CD4-positive, alpha-beta T cell treated with Interleukin-10 for 1 hour (primary cell): ENCODE results near the gene STING1.
"Not testable (repeated sequence)": the region's sequence is repeated elsewhere in the genome, so short reads cannot be mapped to it uniquely, and the experiment has no call there.

ENCODE experiments used
- DNase-seq: peaks from one replicate; pipeline ENCODE4 v3.0.0-alpha.2; 2020

Gene STING1

DNA sequence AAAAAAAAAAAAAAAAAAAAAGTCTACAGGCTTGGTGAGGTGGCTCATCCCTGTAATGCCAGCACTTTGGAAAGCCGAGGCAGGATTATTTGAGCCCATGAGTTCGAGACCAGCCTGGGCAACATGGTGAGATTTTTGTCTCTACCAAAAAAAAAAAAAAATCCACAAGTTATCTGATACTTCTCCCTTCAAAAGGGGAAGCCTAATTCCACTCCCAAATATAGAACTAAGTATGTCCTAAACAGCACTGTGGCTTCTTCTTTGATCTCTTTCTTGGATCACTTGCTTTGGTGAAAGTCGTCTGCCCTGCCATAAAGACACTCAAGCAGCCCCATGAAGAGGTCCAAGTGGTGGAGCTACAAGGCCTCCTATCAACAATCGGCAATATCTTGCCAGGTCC is 18.8 kb upstream of the STING1 start:
- DNase-seq = no peak

DNA sequence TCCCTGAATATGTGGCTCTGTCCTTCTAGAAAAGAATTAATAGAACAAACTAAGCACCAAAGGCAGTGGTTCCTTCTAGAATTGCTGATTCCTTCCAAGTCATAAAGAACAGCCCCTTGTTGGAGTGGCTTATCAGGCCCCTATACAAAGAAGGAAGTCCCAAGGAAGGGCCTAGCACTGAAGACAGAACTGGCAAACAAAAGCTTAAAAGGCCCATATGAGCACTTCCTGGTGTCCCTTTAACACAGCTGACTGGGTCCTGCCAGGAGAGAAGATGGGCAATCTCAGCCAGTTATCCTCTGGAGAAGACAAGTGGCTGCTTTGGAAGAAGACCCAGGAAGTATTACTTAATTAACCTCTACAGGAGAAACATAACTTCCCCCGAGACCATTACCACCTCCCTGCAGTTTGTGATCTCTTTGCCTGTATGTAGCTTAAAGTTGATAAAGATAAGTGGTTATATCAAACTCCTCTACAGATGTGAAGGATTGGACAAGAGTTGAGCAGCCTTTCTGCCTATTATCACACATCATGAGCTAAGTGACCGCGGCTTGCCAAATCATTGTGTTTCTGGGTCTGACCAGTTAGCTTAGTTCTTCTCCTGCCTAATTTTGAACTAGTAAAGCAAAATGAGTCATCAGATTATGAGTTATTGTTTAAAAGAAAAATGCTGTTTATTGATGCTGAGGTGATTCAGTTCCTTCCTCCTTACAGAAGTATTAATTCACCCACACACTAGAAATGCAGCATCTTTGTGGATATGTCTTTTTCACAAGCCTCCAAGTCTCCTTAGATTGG is 13.3 kb upstream of the STING1 start:
- no peak for DNase-seq

DNA sequence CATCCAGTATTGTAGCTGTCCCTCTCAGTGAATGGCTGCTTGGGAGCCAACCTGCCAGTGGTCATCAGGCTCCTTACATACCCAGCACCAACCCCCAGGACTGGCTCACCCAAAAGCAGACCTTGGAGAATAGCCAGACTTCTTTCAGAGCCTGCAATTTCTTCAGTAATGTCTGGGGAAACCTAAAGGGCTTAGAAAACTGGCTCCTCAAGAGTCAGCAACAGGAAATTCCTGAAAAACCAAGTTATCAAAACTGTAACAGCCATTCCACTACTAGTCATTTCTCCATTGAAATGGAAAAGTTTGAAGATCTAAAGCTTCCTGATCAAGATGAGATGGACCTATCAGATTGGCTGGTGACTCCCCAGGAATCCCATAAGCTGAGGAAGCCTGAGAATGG is 12.3 kb upstream of the STING1 start:
- no peak for DNase-seq

DNA sequence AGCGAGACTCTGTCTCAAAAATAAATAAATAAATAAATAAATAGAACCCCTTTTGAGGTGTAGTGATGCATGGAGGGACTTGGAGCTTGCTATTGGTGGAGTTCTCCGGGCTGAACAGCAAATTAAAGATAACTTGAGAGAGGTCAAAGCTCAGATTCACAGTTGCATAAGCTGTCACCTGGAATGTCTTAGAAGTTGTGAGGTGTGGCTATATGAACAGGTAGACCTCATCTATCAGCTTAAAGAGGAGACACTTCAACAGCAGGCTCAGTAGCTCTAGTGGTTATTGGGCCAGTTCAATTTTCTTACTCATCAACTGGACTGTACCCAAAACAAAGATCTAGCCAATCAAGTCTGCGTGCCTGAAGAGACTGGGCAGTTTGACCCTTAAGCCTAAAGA is 11.7 kb upstream of the STING1 start:
- DNase-seq = no peak

DNA sequence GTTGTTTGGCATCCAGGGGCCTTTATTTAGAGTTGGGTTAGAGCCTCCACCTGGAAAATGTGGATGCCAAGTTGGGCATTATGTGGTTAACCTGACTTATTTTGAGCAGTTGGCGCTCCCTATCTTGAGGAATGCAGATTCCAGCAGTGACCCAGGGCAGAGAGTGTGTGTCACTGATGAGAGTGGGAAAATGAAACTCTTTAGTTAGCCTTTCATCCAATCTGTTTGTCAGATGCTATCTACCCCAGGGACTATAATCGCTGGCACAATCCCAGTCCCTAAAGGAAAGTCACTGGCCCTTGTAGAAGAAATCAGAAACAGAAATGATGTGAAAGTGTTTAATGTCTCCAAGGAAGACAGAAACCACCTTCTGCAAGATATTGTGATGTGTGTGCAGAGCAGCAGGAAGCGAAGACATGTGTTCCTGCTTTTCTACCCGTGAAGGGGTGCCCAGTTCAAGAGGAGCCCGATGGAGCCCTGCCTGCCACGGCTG is 10.2 kb upstream of the STING1 start:
- DNase-seq = no peak

DNA sequence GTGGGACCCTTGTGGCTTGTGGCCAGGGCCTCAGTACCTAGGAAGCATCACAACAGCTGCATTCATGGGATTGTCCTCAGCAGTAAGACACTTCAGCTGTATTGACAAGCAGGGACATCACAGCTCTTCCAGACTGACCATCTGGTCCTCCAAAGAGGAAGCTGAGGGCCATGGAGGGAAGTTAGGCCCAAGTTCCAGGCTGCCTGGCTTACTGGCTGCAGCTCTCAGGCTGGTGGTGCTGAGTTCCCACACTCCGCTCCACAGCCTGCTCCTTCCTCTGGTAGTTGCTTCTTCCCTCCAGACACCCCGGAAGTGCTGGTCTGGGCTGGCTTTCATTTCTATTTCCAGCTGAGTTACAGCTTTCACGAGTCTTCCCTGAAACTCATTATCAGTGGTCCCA is 5.7 kb upstream of the STING1 start:
- DNase-seq = no peak

DNA sequence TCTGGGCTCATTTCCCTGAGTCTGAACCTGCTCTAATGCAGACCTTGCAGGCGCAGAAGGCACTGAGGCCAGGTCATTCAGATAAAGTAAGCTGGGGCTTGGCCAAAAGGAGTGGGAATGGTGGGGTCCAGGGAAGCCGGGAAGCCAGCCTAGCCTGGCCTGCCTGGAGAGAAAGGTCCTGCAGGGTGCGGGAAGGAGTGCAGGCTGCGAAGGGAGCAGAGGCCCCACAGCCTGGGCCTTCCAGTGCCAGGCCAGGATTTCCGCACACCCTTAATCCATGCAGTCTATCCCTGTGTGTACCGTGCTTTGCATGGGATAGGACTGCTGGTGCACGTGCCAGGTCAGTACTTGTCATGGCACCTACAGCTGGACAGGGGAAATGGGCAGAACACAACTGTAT is 3.6 kb upstream of the STING1 start:
- no peak for DNase-seq

DNA sequence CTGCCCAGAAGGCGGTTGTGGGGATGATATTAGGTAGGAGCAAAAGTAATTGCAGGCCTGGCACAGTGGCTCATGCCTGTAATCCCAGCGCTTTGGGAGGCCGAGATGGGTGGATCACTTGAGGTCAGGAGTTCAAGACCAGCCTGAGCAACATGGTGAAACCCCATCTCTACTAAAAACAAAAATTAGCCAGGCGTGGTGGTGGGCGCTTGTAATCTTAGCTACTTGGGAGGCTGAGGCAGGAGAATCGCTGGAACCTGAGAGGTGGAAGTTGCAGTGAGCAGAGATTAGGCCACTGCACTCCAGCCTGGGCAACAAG is 291 bp upstream of the STING1 start:
- not testable (repeated sequence) for DNase-seq

DNA sequence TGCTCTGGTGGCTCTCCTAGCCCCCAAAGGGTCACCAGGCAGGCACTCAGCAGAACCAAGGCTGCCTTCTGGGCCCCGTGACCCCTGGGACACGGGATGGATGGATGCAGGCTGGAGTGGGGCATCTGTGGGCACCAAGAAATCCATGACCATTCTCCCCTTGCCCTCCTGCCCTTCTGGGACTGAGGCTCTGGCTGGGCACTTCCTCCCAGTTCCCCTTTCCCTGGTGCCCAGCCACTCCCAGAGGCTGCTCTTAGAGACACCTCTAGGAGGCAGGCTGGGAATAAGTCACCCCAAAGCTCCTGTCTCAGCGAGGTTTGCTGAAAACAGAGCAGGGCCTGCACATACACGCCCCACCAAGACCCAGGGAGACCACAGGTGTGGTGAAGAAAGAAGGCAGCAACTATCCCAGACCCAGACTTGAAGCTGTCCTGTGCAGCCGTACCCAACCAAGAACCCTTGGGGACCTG is 943 bp downstream of the STING1 start:
- no peak for DNase-seq

DNA sequence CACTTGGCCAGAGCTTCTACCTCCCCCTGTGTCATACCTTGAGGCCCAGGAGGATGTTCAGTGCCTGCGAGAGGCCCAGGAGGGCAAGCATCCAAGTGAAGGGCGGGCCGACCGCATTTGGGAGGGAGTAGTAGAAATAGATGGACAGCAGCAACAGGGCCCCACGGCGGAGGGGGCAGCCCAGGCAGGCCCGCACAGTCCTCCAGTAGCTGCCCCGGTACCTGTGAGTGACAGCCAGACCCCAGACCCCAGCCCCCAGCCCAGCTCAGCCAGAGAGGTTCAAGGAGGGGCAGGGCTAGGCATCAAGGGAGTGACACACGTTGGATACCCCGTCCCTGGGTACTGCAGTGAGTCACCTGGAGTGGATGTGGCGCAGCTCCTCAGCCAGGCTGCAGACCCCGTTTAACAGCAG is 1.4 kb downstream of the STING1 start:
- peak; percentile 34 for DNase-seq

DNA sequence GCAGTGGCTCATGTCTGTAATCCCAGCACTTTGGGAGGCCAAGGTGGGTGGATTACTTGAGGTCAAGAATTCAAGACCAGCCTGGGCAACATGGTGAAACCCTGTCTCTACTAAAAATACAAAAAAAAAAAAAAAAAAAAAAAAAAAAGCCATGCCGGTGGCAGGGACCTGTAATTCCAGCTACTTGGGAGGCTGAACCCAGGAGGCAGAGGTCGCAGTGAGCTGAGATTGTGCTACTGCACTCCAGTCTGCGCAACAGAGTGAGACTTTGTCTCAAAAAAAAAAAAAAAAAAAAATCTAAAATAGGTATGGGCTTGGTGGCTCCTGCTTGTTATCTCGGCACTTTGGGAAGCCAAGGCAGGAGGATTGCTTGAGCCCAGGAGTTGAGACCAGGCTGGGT is 2.8 kb downstream of the STING1 start:
- not testable (repeated sequence) for DNase-seq

DNA sequence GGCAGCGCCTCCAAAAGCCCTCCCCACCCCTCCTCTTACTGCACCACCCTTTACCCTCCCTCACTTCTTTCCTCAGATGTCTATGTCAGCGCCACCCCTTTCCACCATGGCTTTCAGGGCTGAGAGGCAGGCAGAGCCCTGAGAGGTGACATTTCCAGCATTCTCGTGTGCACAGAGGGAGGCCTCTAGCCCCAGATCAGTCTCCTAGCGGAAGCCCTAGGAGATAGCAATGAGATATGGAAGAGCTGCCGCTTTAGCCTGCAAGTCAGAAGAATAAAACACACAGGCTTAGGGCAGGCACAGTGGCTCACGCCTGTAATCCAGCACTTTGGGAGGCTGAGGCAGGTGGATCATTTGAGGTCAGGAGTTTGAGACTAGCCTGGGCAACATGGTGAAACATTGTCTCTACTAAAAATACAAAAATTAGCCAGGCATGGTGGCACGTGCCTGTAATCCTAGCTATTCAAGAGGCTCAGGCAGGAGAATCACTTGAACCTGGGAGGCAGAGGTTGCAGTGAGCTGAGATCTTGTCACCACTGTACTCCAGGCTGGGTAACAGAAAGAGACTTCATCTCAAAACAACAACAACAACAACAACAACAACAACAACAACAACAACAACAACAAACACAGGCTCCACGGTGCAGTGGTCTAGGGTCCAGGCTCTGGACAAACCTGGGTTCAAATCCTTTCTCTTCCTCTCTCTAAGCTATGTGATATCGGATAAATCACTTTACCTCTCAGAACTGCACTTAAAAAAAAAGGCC is 3.7 kb downstream of the STING1 start:
- not testable (repeated sequence) for DNase-seq

DNA sequence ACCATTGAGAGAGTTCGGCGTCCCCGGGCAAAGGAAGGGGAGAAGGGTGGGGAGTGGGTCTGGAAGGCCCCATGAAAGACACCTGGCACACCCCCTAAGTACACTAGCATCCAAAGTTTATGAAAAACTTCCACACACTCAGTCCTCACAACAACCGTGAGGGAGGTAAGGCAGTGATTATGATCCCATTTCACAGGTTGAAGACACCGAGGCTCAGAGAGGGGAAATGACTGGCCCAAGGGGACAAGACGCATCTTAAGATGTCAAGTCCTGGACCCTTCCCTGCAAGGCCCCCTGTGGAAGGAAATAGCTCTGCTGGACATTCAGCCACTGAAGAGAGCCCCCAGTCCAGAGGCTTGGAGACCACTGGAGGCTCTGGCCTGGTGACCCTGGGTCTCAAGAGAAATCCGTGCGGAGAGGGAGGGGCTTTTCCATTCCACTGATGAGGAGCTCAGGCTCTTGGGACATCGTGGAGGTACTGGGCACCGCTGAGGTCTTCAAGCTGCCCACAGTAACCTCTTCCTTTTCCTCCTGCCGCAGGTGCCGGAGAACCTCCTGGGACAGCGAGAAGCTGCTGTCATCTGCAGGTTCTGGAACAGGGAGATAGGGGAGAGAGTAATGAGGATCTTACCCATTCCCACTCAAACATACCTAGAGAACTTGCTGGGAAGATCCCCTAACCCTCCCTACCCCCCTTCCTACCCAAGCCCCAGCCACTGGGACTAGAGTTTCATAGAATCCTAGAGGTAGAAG is 6.5 kb downstream of the STING1 start:
- DNase-seq = no peak

DNA sequence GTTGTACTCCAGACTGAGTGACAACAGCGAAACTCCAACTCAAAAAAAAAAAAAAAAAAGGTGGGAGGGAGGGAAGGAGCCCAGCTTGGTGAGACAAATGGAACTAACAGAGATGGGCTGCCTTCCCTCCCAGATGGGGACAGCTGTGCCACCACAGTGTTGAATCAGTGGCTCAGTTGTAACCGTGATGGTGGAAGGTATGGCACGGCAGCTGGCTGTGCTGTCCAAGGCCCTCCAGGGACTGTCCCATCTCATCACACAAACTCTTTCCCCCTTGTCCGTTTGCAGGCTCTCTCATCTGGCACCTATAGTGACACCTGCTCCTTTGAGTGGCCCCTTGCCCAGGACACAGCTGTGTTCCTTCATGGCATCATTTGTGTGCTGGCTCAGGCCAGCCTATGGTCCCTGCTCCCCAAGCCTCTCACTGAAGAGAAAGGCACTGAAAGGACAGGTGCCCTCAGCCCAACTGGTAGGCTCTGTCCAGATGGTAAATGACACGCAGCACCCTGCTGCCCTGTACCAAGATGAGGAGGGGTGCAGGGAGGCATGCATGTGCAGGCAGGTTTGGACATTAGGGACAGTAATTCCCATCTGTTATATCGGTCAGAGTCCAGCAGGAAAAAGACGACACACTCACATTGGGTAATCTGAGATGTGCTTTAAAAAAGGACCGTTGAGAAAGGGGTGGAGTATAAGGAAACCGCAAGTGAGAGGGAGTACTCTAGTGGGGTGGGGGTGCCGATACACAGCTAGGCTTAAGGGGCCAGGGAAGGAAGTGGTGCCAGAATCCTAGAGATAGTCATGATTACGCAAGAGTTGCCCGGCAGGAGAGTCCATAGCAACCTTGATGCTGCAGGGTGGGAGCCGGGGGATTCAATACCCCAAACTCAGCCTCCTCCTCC is 7.4 kb downstream of the STING1 start:
- DNase-seq = peak; percentile 52

DNA sequence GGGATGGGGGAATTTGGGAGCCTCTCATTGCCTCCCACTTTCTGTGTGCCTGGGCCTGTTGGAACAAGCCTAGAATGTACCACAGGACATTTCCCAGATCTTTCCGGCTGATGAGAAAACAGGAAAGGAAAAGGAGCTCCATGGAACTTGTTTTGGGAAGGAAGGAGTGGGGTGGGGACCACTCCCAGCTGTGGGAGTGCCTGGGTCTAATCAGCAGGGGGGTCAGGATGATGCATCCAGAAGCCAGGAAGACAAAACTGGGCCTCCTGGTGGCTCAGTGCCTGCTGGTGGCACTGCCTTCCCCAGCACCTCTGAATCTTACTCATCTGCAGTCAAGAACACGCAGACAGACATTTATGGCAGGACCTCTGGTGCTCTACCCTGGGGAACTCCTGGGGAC is 9.0 kb downstream of the STING1 start:
- DNase-seq = no peak

DNA sequence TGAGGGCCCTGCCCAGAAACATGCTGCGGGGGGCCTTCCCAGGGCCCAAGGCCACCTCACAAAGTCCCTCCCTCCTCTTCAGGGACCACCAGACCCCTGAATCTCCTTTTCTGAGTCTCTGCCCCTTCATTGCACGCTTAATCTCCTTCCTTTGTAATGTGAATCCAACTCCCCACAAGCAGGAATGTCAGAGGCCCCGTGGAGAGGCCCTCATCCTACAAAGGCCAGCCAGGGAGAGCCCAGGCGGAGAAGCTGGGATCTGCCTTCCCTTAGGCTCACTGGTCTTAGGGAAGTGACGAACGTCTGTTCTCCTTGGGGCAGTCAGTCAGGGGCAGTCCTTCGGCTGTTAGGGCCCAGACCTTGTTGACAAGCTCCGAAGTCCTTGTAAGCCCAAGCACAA is 9.5 kb downstream of the STING1 start:
- DNase-seq = no peak

DNA sequence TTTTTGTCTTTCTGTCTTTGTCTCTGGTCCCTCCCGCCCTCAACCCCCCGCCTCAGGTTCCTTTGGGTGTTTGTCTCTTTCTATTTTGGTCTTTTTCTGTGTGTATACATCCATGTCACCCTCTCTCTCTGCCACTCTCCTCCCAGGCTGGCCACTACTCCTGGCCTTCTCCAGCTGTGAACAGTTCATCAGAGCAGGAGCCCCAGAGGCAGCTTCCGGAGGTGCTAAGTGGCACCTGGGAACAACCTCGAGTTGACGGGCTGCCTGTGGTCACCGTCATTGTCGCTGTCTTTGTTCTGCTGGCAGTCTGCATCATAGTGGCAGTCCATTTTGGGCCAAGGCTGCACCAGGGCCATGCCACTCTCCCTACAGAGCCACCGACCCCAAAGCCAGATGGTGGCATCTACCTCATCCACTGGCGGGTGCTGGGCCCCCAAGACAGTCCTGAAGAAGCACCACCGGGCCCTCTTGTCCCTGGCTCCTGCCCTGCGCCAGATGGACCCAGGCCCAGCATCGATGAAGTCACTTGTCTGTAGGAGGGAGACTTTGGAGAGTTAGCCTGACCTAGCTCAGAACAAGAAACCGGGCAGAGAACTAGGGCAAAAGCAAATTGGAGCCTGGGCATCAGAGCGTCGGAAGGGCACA is 10.1 kb downstream of the STING1 start:
- DNase-seq = no peak

DNA sequence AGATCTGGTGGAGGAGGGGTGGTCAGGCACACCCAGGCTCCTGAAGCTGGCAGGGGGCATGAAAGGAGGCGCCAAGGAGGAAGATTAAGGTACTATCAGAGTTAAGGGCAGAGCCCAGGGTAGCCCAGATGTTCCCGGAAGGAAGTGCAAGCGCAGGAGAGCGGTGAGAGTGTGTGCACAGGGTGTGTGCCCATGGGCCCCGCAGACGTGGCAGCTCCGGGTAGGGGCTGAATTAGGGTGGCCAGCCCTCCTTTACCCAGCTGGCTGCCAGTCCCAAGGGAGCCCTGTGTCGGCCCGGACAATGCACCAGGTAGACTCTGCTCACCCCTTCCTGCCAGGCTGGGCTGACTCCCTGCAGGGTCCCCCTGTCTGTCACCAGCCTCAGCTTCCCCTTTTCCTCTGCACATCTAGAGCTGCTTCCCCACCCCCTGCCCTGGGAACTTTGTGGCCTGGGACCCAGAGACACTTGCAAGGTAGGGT is 11.7 kb downstream of the STING1 start, which contains the start of gene SMIM33:
Gene SMIM33 (plus strand): TSS at position 184 of the 480 bp plus-strand sequence. CDS start 118 bp downstream, at position 302.
- peak; percentile 55 for DNase-seq

DNA sequence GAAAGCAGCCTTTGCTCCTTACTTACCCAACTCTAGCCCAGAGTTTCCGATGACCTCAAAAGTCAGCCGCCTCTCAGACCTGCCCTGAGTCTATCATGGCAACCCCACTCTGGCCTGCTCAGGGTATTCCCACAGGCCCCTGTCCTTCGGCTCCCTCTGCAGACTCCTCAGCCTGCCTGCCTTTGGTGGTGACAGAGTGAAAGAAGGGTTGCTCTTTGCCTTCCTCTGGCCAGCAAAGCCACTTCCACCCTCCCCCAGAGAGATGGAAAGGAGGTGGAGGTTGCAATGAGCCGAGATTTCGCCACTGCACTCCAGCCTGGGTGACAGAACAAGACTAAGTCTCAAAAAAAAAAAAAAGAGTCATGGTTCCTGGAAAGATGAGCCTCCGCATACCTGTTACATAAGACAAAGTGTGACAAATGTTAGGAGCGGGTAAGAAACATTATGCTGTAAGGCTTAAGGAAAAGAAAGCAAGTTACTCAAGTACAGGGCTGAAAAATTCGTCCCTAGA is 14.1 kb downstream of the STING1 start:
- no peak for DNase-seq

DNA sequence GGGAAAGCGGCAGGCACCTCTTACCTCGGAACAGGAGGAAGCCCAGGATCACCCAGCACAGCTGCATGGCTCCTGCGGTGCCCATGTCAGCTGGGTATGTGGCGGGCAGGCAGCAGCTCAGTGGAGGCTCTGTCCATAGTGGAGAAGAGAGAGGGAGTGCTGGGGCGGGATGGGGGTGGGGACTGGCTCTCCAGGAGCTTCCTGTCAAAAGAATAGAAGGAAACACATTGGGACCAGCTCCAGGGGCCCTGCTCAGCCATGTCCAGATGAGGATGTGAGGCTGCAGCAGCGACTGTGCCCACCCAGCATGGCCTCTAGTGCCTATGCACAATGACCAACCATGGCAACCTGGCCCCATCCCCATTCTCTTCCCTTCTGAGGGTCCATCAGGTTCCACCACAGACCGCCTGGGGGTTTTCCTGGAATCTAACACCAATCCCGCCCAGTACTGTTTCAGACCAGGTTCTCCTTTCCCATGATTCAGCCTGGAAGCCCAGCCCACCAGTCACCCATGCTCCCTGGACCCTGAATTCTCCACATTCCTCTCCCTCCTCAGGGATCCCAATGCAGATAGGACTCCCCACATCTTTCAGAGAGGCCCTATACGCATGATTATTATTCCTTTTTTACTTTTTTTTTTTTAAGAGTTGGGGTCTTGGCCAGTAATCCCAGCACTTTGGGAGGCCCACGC is 19.8 kb downstream of the STING1 start, which contains the start of gene ECSCR:
Gene ECSCR (minus strand): TSS at position 158 of the 691 bp plus-strand sequence. CDS start 73 bp downstream, at position 85.
- no peak for DNase-seq

DNA sequence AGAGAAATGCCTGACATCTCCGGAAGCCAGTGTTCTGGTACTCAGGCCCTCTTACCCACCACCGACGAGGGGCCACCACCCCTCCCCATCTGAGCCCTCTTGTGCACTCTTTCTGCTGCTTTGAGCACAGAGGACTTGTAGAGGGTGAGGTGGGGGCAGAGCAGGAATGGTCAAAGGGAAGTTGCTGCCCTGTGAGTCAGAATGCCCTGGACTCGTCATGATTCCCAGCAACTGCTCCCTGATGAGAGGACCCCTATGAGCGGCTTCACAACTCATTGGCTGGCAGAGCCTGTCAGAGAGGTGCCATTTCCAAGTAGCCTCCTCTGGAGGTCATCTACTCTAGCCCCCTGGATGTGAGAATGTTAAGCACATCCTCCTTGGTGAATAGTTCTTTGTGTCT is 20.9 kb downstream of the STING1 start:
- DNase-seq = no peak
